ENCODE measurements around the gene CA5B. TPM values are rescaled to one million over a fixed set of nuclear protein-coding genes. Genes with fewer than 3 reads are reported as not detected.

The CA5B gene
- total and polyA plus RNA-seq, 10 of the 15 experiments (the other 5 are each of a cell fraction or from before 2014, with no cell fraction given) = 1.2 to 6.0 (median 3.2) TPM

GRCh38 chrX:15781961-15782699, 44.1 kb downstream of the CA5B start (continued):
- TF ChIP-seq SPI1 (IDR thresholded peaks at IDR 0.05; ENCODE audit: borderline replicate concordance, insufficient read depth, low read depth, low read length) = peak; percentile 21; the same call in 1 of the 2 replicates
- no peak for TF ChIP-seq NFIC (IDR thresholded peaks at IDR 0.05; ENCODE audit: low read depth, low read length)
- TF ChIP-seq CTCF (IDR thresholded peaks at IDR 0.05 in 2 of 3, conservative IDR thresholded peaks at IDR 0.05 in 1 of 3; ENCODE audit: control insufficient read depth in 2 of 3, extremely low read depth in 1 of 3, insufficient read depth in 1 of 3, low read depth in 3 of 3, low read length in 3 of 3) = peak in 2 of 3 experiments; percentile 12 to 33; a peak in 2 of 6 replicates
- TF ChIP-seq, protein P1, sequence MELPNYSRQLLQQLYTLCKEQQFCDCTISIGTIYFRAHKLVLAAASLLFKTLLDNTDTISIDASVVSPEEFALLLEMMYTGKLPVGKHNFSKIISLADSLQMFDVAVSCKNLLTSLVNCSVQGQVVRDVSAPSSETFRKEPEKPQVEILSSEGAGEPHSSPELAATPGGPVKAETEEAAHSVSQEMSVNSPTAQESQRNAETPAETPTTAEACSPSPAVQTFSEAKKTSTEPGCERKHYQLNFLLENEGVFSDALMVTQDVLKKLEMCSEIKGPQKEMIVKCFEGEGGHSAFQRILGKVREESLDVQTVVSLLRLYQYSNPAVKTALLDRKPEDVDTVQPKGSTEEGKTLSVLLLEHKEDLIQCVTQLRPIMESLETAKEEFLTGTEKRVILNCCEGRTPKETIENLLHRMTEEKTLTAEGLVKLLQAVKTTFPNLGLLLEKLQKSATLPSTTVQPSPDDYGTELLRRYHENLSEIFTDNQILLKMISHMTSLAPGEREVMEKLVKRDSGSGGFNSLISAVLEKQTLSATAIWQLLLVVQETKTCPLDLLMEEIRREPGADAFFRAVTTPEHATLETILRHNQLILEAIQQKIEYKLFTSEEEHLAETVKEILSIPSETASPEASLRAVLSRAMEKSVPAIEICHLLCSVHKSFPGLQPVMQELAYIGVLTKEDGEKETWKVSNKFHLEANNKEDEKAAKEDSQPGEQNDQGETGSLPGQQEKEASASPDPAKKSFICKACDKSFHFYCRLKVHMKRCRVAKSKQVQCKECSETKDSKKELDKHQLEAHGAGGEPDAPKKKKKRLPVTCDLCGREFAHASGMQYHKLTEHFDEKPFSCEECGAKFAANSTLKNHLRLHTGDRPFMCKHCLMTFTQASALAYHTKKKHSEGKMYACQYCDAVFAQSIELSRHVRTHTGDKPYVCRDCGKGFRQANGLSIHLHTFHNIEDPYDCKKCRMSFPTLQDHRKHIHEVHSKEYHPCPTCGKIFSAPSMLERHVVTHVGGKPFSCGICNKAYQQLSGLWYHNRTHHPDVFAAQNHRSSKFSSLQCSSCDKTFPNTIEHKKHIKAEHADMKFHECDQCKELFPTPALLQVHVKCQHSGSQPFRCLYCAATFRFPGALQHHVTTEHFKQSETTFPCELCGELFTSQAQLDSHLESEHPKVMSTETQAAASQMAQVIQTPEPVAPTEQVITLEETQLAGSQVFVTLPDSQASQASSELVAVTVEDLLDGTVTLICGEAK (IDR thresholded peaks at IDR 0.05; ENCODE audit: borderline replicate concordance) = peak; percentile 44; the same call in 1 of the 2 replicates
- TF ChIP-seq SMARCA5 (IDR thresholded peaks at IDR 0.05) = no peak
- TF ChIP-seq SRF (IDR thresholded peaks at IDR 0.05; ENCODE audit: low read depth in 2 of 2, low read length in 2 of 2) = no peak
- no peak for TF ChIP-seq ELK1 (IDR thresholded peaks at IDR 0.05; ENCODE audit: low read depth, low read length)
- TF ChIP-seq ZNF24 (IDR thresholded peaks at IDR 0.05) = no peak
- no peak for TF ChIP-seq ZBTB33 (IDR thresholded peaks at IDR 0.05)
- TF ChIP-seq STAT3 (IDR thresholded peaks at IDR 0.05; ENCODE audit: low read depth, low read length) = no peak
- TF ChIP-seq TAF1 (IDR thresholded peaks at IDR 0.05; ENCODE audit: borderline replicate concordance, low read depth, low read length) = peak; percentile 43; the same call in 1 of the 2 replicates
- TF ChIP-seq MYB (IDR thresholded peaks at IDR 0.05; ENCODE audit: borderline replicate concordance, low read depth, low read length) = no peak
- TF ChIP-seq MEF2A (IDR thresholded peaks at IDR 0.05; ENCODE audit: insufficient read depth, low read depth, low read length) = peak; percentile 69; the same call in 1 of the 2 replicates
- no peak for TF ChIP-seq ZNF217 (IDR thresholded peaks at IDR 0.05)
- no peak for TF ChIP-seq NFYA (IDR thresholded peaks at IDR 0.05; ENCODE audit: borderline replicate concordance, low read depth, low read length)
- peak; percentile 22; the same call in 1 of the 2 replicates for TF ChIP-seq RAD21 (IDR thresholded peaks at IDR 0.05; ENCODE audit: insufficient read depth, low read depth, low read length)
- TF ChIP-seq KDM1A (IDR thresholded peaks at IDR 0.05; ENCODE audit: borderline replicate concordance) = no peak
- peak; percentile 33 for TF ChIP-seq MEF2B (IDR thresholded peaks at IDR 0.05; ENCODE audit: partially characterized antibody, poor library complexity, severe bottlenecking)
- TF ChIP-seq, protein P2, sequence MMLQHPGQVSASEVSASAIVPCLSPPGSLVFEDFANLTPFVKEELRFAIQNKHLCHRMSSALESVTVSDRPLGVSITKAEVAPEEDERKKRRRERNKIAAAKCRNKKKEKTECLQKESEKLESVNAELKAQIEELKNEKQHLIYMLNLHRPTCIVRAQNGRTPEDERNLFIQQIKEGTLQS (IDR thresholded peaks at IDR 0.05; ENCODE audit: borderline replicate concordance, extremely low read depth, low read depth, low read length) = no peak
- TF ChIP-seq DPF2 (IDR thresholded peaks at IDR 0.05) = no peak

All from GM12878 (cell line).